HG02973 (cell line): ENCODE results near the gene HS6ST2.

Experiments
- ATAC-seq: cut with Tn5 transposase; IDR thresholded peaks from one replicate; pipeline ENCODE4 v1.9.1; 2021; ENCODE audit warnings: moderate library complexity; ENCODE audit not compliant: unreplicated experiment

HS6ST2 gene

GRCh38 chrX:132807411-132808030, 150.9 kb downstream of the HS6ST2 start:
- no peak for ATAC-seq

GRCh38 chrX:132802033-132802432, 156.4 kb downstream of the HS6ST2 start:
- ATAC-seq = no peak

- ATAC-seq = no peak
These were observed 163.2 kb downstream of the HS6ST2 start for GRCh38 chrX:132795181-132795580.

DNA sequence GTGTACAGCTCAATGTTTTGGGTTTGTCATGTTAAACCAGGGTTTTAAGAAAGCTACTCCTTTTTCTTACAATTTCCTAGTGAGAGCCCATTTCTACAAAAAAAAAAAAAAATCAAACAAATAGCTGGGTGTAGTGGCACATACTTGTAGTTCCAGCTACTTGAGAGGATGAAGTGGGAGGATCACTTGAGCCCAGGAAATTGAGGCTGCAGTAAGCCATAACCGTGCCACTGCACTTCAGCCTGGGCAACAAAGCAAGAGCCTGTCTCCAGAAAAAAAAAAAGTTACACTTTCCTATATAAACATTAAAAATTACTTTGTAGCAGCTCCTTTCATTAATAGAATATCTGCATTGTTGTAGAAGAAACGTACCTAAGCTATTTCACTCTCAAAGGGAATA, 166.7 kb downstream of the HS6ST2 start:
- no peak for ATAC-seq

DNA sequence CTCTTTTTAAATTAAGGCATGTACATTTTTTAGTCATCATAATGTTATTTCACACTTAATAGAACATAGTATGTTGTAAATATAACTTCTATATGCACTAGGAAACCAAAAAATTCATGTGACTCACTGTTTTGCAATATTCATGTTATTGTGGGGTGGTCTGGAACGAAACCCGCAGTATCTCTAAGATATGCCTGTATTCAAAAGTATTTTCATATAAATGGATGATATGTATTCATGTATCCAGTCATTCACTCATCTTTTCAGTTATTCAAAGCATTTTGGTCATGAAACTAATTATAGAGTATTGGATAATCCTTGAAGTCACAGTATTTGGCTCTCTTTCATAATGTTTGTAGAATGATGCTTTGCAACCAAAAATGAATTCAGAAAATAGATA, 168.1 kb downstream of the HS6ST2 start:
- no peak for ATAC-seq

DNA sequence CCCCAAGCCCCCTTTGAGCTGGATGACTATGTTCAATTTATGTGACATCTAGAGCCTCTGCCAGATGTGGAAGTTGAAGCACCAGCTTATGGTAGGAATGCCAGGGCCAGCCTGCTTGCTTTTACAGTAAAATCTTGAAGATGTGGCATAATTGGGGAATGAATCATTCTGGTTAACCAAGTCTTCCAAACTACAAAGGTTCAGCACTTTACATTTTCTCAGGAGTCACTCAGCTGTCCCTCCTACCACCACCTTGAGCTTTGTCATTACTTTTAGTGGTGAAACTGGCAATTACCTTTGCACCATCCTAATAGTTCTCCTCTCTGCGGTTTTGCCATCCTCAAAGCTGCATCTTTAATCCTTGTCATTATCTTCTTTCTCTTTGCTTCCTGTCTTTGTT, 172.2 kb downstream of the HS6ST2 start:
- ATAC-seq = no peak

- ATAC-seq = no peak
These were observed 179.5 kb downstream of the HS6ST2 start for GRCh38 chrX:132778917-132779316.

DNA sequence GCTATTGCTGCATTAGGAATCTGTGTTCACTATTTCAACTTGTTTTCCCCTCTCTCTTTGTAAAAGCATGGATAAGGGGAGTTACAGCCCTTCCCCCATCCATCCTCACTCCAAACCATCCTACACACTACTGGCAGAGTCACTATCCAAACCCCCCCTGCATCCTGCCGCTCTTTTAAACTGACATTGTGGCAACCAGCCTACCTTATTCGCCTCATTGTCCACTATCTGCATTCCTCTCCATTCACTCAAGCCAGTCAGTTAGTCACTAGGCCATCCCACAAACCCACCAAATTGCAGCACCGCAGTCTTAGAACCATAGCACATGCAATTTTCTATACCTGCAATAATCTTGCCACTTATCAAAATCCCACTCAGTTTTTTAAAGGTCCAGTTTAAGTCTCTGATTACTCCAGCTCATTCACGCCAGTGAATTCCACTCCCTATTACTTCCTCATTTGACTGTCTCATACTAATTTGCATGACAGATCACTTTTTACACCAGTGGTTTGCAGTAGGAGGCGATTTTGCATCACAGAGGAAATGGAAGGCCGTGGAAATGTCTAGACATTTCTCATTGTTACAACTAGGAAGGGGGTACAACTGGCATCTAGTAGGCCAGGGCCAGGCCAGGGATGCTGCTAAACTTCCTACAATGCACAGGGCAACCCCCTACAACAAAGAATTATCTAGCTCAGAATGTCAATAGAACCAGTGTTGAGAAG, 181.8 kb downstream of the HS6ST2 start:
- ATAC-seq = peak; percentile 53

GRCh38 chrX:132775263-132775823, 183.1 kb downstream of the HS6ST2 start:
- peak; percentile 50 for ATAC-seq

DNA sequence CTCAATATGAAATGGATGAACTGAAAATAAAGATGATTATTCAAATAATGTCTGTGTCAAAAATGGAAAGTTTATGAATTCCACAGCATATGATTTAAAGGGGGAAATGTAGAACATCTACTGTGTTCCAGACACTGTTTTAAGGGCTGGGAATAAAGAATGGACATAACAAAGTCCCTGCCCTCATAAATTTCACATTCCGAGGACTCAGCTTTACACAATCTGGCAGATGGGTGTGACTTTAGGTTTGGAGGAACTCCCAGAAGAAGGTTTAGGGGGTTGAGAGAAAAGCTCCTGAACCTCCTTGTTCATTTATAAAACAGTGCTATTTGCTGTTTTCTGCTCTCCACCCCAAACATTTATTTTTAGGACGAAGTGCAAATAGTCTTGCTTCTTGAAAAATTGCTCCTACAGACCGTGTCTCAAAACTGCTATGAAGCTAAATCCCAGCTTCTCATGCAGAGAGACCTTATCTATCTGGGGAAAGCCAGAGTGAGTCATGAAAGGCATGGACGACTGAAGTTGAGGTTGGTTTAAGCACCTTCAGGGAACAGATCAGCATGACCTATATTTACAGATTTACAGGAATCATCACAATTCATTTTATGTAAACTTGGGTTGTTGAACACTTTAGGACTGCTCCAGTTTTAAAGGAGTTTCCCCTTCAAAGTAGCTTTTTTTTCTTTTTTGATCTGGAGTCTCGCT, 184.3 kb downstream of the HS6ST2 start:
- ATAC-seq = no peak

DNA sequence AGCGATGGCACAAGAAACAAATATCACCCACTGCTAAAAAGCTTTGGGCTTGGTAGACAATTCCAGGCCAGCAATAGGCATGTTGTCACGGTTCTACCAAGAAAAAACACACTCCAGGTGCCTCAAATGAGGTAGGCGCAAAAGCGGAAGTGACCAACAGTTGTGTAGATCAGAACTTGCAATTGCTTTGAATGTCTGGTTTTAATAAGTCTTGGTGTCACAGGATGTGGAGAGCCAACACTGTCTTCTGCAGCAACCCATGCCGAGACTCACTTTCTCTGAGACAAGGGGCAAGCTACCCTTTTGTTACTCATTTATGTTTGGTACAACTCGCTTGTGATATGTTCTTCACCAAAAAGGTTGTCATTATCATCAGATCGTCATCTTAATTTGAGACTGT, 188.8 kb downstream of the HS6ST2 start:
- ATAC-seq = no peak

GRCh38 chrX:132766452-132766851, 192.0 kb downstream of the HS6ST2 start:
- ATAC-seq = no peak

DNA sequence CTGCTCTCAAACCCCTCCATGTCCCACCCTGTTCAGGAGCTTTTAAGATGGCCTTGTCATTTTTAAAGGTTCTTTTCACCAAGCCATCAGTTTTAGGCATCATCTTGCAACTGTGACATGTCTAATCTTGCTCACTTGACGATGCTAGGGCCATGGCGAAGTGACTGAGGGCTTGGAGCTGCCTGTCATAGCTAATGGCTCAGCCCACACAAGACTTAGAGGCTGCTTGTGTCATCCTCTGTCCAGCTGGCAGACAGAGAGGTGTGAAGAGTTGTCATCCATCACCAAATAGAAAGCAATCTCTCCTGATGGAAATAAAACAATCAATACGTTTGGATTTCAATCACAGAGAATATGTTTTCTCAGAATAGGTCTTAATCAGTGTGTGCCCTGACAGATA, 194.9 kb downstream of the HS6ST2 start:
- ATAC-seq = no peak

GRCh38 chrX:132758759-132759158, 199.7 kb downstream of the HS6ST2 start:
- no peak for ATAC-seq

GRCh38 chrX:132757066-132757623, 201.3 kb downstream of the HS6ST2 start:
- no peak for ATAC-seq

- no peak for ATAC-seq
These were observed 202.0 kb downstream of the HS6ST2 start for GRCh38 chrX:132756439-132756838.

DNA sequence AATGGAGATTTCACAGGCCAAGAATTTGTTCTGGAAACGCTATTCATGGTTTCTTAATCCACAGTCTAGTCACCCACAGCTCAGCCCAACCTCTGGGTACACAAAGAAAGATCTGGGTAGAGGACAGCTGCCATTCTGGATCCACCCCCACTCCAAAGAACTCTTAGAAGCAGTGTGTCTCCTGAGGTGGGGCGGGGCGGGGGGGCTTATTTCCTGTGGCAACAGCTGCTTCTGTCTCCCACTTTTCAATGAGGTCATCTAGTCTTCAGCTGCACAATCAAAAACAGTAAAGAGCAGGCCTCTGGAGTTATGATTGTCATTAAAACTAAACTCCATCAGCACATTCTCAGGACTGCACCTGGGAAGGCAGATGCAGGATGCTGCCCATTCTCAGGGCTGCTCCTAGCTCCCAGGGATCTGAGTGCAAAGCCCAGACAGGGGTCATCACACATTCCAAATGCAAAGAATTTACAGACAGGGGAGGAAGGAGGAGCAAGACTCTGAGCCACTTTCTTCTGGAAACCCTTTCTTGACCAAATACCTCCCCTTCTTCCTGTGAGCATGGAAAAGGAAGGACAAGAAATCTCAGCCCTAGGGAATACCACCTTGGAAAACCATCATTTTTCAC, 207.3 kb downstream of the HS6ST2 start:
- ATAC-seq = no peak

GRCh38 chrX:132750331-132751062, 207.9 kb downstream of the HS6ST2 start:
- ATAC-seq = no peak

GRCh38 chrX:132749406-132749805, 209.0 kb downstream of the HS6ST2 start:
- no peak for ATAC-seq

GRCh38 chrX:132748909-132749308, 209.5 kb downstream of the HS6ST2 start:
- no peak for ATAC-seq
